ENCODE measurements around the gene GNB1. TPM values are rescaled to one million over a fixed set of nuclear protein-coding genes. Genes with fewer than 3 reads are reported as not detected.

GNB1 gene
- total and polyA plus RNA-seq, 9 of the 15 experiments (the other 6 are each of a cell fraction or from before 2014, with no cell fraction given): 34.3 to 388 (median 114) TPM

DNA sequence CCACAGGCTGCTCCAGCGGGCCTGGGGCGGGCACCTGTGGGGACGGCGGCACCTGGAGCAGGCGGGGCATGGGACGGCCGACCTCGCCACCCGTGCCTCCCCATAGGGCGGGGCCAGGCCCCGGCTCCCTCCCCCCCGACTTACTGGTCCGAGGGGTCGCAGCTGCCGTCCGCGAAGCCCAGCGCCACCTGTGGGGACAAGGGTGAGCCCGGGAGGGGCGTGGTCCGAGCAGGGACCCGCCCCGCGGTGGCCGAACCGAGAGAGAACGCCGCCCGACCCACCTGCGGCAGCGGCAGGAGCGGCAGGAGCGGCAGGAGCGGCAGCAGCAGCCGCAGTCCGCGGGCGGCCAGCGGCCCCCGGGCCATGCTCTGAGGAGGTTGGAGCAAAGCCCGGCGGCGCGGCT is 28.0 kb upstream of the GNB1 start, which contains the start of gene TMEM52 (continued):
- TF ChIP-seq, protein P1, sequence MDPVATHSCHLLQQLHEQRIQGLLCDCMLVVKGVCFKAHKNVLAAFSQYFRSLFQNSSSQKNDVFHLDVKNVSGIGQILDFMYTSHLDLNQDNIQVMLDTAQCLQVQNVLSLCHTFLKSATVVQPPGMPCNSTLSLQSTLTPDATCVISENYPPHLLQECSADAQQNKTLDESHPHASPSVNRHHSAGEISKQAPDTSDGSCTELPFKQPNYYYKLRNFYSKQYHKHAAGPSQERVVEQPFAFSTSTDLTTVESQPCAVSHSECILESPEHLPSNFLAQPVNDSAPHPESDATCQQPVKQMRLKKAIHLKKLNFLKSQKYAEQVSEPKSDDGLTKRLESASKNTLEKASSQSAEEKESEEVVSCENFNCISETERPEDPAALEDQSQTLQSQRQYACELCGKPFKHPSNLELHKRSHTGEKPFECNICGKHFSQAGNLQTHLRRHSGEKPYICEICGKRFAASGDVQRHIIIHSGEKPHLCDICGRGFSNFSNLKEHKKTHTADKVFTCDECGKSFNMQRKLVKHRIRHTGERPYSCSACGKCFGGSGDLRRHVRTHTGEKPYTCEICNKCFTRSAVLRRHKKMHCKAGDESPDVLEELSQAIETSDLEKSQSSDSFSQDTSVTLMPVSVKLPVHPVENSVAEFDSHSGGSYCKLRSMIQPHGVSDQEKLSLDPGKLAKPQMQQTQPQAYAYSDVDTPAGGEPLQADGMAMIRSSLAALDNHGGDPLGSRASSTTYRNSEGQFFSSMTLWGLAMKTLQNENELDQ (CRISPR knock-in tag; IDR thresholded peaks at IDR 0.05; ENCODE audit: borderline replicate concordance): no peak
- TF ChIP-seq SIN3B (IDR thresholded peaks at IDR 0.05; ENCODE audit: low read depth) (peak; percentile 70), KDM5B (IDR thresholded peaks at IDR 0.05; ENCODE audit: insufficient replicate concordance, low read depth, low read length) (peak; percentile 69), MAFF (IDR thresholded peaks at IDR 0.05; ENCODE audit: low read length) (no peak), POLR2G (IDR thresholded peaks at IDR 0.05; ENCODE audit: low read depth, low read length) (peak; percentile 96), CHCHD3 (CRISPR knock-in tag; IDR thresholded peaks at IDR 0.05) (no peak), ZFX (CRISPR knock-in tag; IDR thresholded peaks at IDR 0.05) (peak; percentile 42; the same call in 1 of the 2 replicates), CREB1 (IDR thresholded peaks at IDR 0.05) (no peak; the same call in 1 of the 2 replicates), CREB1 (CRISPR knock-in tag; IDR thresholded peaks at IDR 0.05) (no peak), PCBP1 (IDR thresholded peaks at IDR 0.05; ENCODE audit: low read depth, low read length, poor library complexity, severe bottlenecking) (peak; percentile 76), NBN (IDR thresholded peaks at IDR 0.05; ENCODE audit: low read depth) (no peak), CTBP1 (IDR thresholded peaks at IDR 0.05; ENCODE audit: borderline replicate concordance) (peak; percentile 83), MCM5 (IDR thresholded peaks at IDR 0.05; ENCODE audit: low read depth) (no peak), L3MBTL2 (IDR thresholded peaks at IDR 0.05) (peak; percentile 93)
- TF ChIP-seq, protein P2, sequence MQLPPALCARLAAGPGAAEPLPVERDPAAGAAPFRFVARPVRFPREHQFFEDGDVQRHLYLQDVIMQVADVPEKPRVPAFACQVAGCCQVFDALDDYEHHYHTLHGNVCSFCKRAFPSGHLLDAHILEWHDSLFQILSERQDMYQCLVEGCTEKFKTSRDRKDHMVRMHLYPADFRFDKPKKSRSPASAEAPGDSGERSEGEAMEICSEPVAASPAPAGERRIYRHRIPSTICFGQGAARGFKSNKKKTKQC (CRISPR knock-in tag; IDR thresholded peaks at IDR 0.05): 0 out of 2 replicates have a peak, but pooled peaks have one; percentile 34
- TF ChIP-seq, protein P3, sequence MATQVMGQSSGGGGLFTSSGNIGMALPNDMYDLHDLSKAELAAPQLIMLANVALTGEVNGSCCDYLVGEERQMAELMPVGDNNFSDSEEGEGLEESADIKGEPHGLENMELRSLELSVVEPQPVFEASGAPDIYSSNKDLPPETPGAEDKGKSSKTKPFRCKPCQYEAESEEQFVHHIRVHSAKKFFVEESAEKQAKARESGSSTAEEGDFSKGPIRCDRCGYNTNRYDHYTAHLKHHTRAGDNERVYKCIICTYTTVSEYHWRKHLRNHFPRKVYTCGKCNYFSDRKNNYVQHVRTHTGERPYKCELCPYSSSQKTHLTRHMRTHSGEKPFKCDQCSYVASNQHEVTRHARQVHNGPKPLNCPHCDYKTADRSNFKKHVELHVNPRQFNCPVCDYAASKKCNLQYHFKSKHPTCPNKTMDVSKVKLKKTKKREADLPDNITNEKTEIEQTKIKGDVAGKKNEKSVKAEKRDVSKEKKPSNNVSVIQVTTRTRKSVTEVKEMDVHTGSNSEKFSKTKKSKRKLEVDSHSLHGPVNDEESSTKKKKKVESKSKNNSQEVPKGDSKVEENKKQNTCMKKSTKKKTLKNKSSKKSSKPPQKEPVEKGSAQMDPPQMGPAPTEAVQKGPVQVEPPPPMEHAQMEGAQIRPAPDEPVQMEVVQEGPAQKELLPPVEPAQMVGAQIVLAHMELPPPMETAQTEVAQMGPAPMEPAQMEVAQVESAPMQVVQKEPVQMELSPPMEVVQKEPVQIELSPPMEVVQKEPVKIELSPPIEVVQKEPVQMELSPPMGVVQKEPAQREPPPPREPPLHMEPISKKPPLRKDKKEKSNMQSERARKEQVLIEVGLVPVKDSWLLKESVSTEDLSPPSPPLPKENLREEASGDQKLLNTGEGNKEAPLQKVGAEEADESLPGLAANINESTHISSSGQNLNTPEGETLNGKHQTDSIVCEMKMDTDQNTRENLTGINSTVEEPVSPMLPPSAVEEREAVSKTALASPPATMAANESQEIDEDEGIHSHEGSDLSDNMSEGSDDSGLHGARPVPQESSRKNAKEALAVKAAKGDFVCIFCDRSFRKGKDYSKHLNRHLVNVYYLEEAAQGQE (IDR thresholded peaks at IDR 0.05; ENCODE audit: borderline replicate concordance): no peak; the same call in 1 of the 2 replicates
- TF ChIP-seq, protein P3 (CRISPR knock-in tag; IDR thresholded peaks at IDR 0.05; ENCODE audit: low read depth): peak; percentile 70; the same call in 1 of the 2 replicates
